HG03571 (cell line): ENCODE data around the gene RPL32.
"Not testable (repeated sequence)": the region's sequence is repeated elsewhere in the genome, so short reads cannot be mapped to it uniquely, and the experiment has no call there.

Source experiments
- ATAC-seq: cut with Tn5 transposase; IDR thresholded peaks from one replicate; pipeline ENCODE4 v1.9.1; 2021; ENCODE audit not compliant: unreplicated experiment

RPL32 gene

DNA sequence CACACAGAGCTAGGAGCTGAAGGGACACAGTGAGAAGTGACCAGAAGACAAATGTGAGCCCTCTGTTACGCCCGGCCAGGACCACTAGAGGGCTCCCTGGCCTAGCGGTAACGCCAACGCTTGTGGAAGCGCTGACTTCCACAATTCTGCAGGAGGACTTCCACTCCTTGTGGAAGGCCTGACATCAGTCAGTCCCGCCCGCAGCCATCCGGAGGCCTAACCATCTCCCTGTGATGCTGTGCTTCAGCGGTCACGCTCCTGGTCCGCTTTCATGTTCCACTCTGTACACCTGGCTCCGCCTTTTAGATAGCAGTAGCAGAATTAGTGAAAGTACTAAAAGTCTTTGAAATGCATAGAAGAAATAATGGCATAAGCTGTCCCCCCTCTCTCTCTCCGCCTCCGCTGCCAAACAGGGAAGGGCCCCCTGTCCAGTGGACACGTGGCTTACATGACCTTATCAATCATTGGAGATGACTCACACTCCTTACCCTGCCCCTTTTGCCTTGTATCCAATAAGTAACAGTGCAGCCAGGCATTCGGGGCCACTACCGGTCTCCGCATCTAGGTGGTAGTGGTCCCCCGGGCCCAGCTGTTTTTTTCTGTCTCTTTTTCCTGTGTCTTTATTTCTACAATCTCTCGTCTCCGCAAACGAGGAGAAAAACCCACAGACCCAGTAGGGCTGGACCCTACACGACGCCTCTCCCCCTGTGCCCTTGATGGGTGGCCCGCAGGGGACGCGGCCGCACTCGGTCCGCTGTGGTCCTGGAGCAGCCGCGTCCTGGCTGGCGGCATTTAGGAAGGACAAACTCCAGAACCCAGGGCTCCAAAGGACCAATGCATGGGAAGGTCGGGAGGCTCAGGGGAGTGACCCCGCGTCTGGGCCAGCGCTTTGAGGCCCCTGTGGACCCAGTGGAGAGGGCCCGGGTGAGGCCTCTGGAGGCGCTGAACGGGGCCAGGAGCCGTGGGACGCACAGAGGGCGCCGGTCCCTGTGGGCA, 27.0 kb upstream of the RPL32 start:
- ATAC-seq = peak; percentile 55

GRCh38 chr3:12866836-12867235, 25.5 kb upstream of the RPL32 start:
- ATAC-seq = no peak

DNA sequence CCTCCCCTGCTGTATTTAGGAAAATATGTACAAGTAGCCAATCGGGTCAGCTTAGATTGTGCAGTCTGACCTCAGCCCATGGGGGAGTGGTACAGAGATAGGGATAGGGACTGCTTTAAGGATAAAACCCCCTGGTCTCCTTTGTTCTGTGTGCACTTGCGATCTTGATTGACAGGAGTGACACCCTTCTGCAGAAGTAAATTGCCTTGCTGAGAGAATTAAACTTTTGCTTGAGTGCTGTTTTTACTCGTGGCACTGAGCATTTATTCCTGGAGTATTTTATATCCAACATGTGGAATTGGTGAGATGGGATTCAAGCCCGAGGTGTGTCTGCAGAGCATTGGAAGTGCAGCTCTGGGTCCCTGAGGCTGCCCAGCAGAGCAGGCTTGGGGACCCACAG, 23.9 kb upstream of the RPL32 start:
- ATAC-seq = no peak

DNA sequence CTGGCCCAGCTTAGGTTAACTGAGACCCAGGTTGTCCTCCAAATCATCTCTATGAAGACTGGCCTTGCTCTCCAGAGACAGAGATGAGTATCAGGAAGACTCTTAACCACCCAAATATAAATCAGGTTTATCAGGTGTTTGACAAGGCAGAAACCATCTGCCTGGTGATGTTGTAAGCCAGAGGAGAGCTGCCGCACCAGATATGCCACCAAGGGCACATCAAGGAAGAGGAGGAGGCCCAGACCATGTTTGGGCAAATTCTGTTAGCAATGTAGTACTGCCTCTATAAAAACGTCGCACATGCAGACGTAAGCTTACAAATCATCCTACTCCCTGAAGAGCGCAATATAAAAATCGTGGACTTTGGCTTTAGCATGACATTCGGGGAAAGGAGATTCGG, 21.0 kb upstream of the RPL32 start:
- no peak for ATAC-seq

DNA sequence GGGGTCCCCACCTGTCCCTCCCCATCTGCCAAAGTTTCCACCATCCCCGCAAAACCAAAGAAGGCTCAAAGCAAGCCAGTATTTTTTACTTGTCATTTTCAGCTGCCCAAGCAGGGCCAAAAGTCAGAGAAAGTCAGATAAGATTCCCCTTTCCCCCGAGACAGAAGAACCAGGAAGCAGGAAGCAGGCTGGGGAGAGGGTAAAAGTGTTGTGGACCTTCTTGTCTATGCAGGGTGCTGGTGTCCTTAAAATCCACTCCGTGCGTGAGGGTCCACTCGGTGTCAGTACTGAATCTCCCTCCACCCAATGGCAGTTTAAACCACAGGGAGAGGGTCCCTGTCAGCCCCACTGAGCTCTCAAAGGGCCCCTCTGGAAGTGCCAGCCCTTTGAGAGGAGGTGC, 20.2 kb upstream of the RPL32 start:
- no peak for ATAC-seq

DNA sequence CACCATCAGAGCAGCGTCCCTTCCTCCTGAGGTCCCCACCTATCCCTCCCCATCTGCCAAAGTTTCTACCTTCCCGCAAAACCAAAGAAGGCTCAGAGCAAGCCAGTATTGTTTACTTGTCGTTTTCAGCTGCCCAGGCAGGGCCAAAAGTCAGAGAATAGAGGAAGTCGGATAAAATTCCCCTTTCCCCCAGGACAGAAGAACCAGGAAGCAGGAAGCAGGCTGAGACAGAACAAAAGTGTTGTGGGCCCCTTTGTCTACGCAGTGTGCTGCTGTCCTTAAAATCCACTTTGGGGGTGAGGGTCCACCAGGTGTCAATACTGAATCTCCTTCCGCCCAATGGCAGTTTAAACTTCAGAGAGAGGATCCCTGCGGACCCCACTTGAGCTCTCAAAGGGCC, 18.5 kb upstream of the RPL32 start:
- no peak for ATAC-seq

- no peak for ATAC-seq
These were observed 15.3 kb upstream of the RPL32 start for GRCh38 chr3:12856626-12857025.

- ATAC-seq = no peak
These were observed 13.2 kb upstream of the RPL32 start for GRCh38 chr3:12854565-12854964.

GRCh38 chr3:12853847-12854246, 12.5 kb upstream of the RPL32 start:
- not testable (repeated sequence) for ATAC-seq

GRCh38 chr3:12852201-12852600, 10.8 kb upstream of the RPL32 start:
- ATAC-seq = no peak

DNA sequence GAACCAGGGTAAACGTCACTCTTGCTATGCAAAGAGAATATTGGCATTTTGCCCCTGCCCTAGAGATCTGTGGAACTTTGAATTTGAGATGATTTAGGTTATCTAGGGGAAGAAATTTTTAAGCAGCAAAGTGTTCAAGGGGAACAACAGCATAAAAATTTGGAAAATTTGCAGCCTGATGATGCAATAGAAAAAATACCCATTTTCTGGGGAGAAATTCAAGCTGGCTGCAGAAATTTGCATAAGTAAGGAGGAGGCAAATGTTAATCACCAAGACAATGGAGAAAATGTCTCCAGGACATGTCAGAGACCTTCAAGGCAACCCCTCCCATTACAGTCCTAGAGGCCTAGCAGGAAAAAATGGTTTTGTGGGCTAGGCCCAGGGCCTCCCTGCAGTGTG, 4.4 kb upstream of the RPL32 start:
- no peak for ATAC-seq

DNA sequence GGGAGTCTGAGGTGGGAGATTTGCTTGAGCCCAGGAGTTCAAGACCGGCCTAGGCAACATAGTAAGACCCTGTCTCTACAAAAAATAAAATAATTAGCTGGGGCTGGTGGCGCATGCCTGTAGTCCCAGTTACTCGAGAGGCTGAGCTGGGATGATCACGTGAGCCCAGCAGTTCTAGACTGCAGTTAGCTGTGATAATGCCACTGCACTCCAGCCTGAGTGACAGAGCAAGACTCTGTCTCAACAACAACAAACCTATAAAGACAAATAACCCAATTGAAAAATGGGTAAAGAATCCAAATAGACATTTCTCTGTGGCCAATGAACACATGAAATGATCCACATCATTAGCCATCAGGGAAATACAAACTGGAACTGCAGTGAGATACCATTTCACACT, 1.1 kb upstream of the RPL32 start:
- no peak for ATAC-seq

DNA sequence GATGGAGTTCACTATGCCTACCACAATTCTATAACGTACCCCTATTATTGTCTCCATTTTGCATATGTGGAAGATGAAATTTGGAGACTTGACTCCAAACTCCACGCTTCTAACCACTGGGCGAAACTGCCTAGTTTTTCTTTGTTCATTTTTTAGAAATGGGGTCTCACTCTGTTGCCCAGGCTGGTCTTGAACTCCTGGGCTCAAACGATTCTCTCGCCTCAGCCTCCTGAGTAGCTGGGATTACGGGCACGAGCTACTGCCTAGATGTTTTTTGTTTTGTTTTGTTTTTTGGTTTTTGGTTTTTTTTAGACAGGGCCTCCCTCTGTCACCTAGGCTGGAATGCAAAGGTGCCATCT, 584 bp upstream of the RPL32 start:
- no peak for ATAC-seq

- peak; percentile 25 for ATAC-seq
These were observed 695 bp downstream of the RPL32 start for GRCh38 chr3:12840591-12841148.

GRCh38 chr3:12840148-12840547, 1.2 kb downstream of the RPL32 start:
- not testable (repeated sequence) for ATAC-seq

GRCh38 chr3:12839156-12839946, 2.0 kb downstream of the RPL32 start:
- ATAC-seq = no peak

- ATAC-seq = no peak
These were observed 3.0 kb downstream of the RPL32 start for GRCh38 chr3:12838179-12838965.

- no peak for ATAC-seq
These were observed 3.9 kb downstream of the RPL32 start for GRCh38 chr3:12837295-12837986.

DNA sequence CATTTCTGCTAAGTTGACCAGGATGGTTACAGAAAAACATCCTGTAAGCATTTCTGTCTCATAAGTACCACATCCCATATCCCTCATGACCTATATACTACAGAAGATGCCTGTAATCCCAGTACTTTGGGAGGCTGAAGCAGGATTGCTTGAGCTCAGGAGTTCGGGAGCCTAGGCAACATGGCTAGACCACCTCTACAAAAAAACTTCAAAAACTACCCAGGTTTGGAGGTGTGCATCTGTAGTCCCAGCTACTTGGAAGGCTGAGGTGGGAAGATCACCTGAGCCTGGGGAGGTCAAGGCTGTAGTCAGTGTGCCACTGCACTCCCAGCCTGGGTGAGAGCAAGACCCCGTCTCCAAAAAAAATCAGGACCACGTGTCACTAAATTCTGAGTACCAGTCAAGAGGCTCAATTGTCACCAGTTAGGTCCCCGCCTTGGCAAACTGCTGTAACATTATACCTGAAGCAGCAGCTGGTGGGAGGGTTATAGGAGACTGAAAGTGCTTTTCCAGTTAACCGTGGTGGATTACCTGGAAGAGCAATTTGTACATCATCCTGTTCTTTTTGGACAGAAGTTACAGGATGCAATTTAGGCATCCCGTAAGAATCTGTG, 6.2 kb downstream of the RPL32 start:
- no peak for ATAC-seq
